ENCODE results near the gene OR2T6. TPM values are rescaled to one million over a fixed set of nuclear protein-coding genes. Genes with fewer than 3 reads are reported as not detected.
"Not testable (repeated sequence)": the region's sequence is repeated elsewhere in the genome, so short reads cannot be mapped to it uniquely, and the experiment has no call there.

OR2T6 gene
- total RNA-seq, 1 donor from 2014 or later, result not detected

GRCh38 chr1:248433811-248434415, 58.4 kb downstream of the OR2T6 start:
- ATAC-seq, result not testable (repeated sequence)

GRCh38 chr1:248434913-248435312, 59.4 kb downstream of the OR2T6 start:
- ATAC-seq, result not testable (repeated sequence)

- ATAC-seq, result not testable (repeated sequence)
Observed at GRCh38 chr1:248436303-248436702, 60.8 kb downstream of the OR2T6 start.

- not testable (repeated sequence) for ATAC-seq
Observed at GRCh38 chr1:248438668-248439067, 63.1 kb downstream of the OR2T6 start.

GRCh38 chr1:248439283-248439682, 63.7 kb downstream of the OR2T6 start:
- not testable (repeated sequence) for ATAC-seq

Other genes starting within 250 kb of the OR2T6 start
- gene OR2M5, start 230.6 kb upstream of the OR2T6 start, total RNA-seq, result not detected
- gene OR2M2, start 200.9 kb upstream of the OR2T6 start, total RNA-seq, result not detected
- not detected for gene OR2M3, start 178.5 kb upstream of the OR2T6 start, total RNA-seq
- not detected for gene OR2M4, start 144.3 kb upstream of the OR2T6 start, total RNA-seq
- not detected for gene OR2T33, start 97.8 kb upstream of the OR2T6 start, total RNA-seq
- not detected for gene OR2T12, start 72.3 kb upstream of the OR2T6 start, total RNA-seq
- gene OR2M7, start 51.2 kb upstream of the OR2T6 start, total RNA-seq, result not detected
- gene OR14C36, start 27.0 kb upstream of the OR2T6 start, total RNA-seq, result not detected
- gene OR2T4, start 14.1 kb upstream of the OR2T6 start, total RNA-seq, result not detected
- gene OR2T1, start 27.3 kb downstream of the OR2T6 start, total RNA-seq, result not detected
- gene OR2T2, start 69.9 kb downstream of the OR2T6 start, total RNA-seq, result not detected
- gene OR2T3, start 97.6 kb downstream of the OR2T6 start, total RNA-seq, result not detected
- not detected for gene OR2T5, start 112.8 kb downstream of the OR2T6 start, total RNA-seq
- gene OR2G6, start 132.3 kb downstream of the OR2T6 start, total RNA-seq, result not detected
- not detected for gene OR2T29, start 187.0 kb downstream of the OR2T6 start, total RNA-seq
- not detected for gene OR2T34, start 199.0 kb downstream of the OR2T6 start, total RNA-seq
- not detected for gene OR2T10, start 222.0 kb downstream of the OR2T6 start, total RNA-seq

All from esophagus mucosa (tissue), 1 donor.